ENCODE data around the gene PLAA. TPM values are rescaled to one million over a fixed set of nuclear protein-coding genes. Genes with fewer than 3 reads are reported as not detected.
A peak's percentile ranks its signal among the peaks of the same experiment; 100 is the strongest.

PLAA gene
- total RNA-seq, 1 experiment from 2014 or later = 41.2 TPM

DNA sequence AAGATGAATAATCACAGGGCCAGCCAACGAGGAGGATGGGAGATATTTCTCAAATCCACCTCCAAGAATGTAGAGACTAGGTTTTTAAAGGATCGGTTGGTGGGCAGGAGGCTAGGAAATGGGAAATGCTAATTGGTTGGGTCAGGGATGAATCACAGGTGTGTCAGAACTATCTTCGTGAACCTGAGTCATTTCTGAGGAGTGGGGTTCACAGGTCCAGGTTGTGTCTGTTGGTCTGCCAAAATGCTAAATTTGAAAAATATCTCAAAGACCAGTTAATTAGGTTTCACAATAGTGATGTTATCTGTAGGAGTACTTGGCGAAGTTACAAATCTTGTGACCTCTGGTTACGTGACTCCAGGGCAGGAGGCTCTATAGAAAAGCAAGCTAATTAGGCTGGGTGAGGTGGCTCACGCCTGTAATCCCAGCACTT, 2.6 kb upstream of the PLAA start:
- Histone ChIP-seq H3K9me2 (ENCODE audit: insufficient read depth) (no peaks in the 10 kb centered on the region), H3K27ac (ENCODE audit: low read depth, low read length) (peak overlapping the region; percentile 11; the same call in 1 of the 2 replicates), H3K4me3 (replicated peaks in 1 of 2; ENCODE audit: low read depth in 1 of 2, low read length in 2 of 2) (peak overlapping the region; percentile 6 to 9; a peak in 3 of 4 replicates), H3K27me3 (ENCODE audit: insufficient read depth, low read length) (no peaks in the 10 kb centered on the region), H3K9ac (ENCODE audit: low read length) (peak overlapping the region; percentile 11), H3K9me3 (ENCODE audit: control insufficient read depth in 1 of 2, insufficient read depth in 1 of 2, low read depth in 1 of 2, low read length in 2 of 2) (no peaks in the 10 kb centered on the region), H3K4me2 (ENCODE audit: low read length) (peak overlapping the region; percentile 65), H4K20me1 (ENCODE audit: insufficient read depth) (no peaks in the 10 kb centered on the region), H3K36me3 (ENCODE audit: control insufficient read depth in 1 of 2, insufficient read depth in 2 of 2, low read length in 2 of 2) (no peaks in the 10 kb centered on the region; a peak in 1 of 4 replicates), H3K4me1 (ENCODE audit: control insufficient read depth in 1 of 2, insufficient read depth in 2 of 2, low read length in 2 of 2) (peaks cover 15 to 39% of the 10 kb centered on the region in 2 experiments; a peak in 3 of 4 replicates), H3K79me2 (ENCODE audit: insufficient read depth, low read length) (peaks cover 23% of the 10 kb centered on the region), H2AFZ (ENCODE audit: low read depth, low read length, poor library complexity, severe bottlenecking) (no peak overlapping the region)
- BruUV-seq (replicated peaks) = no TSS peak
- peak; percentile 64 for DNase-seq (ENCODE audit: low read depth, low spot score)
- ATAC-seq = peak; percentile 26; the same call in 1 of the 2 replicates
- intact Hi-C loops (cut with micrococcal nuclease) = no loop called here
- RAD21 ChIA-PET (ENCODE audit: low non-redundant PET in 1 of 2, low total read pairs in 2 of 2, uncharacterized antibody in 2 of 2, unreplicated experiment in 2 of 2) = no interaction called here
- POLR2A ChIA-PET = no interaction called here
- CTCF ChIA-PET = no interaction called here
- TF ChIP-seq CEBPB (IDR thresholded peaks at IDR 0.05; ENCODE audit: low read depth) = peak; percentile 60
- TF ChIP-seq SRF (IDR thresholded peaks at IDR 0.05; ENCODE audit: low read depth) = no peak
- peak; percentile 32; the same call in 1 of the 2 replicates for TF ChIP-seq SIN3A (IDR thresholded peaks at IDR 0.05; ENCODE audit: low read depth)
- TF ChIP-seq SP1 (IDR thresholded peaks at IDR 0.05; ENCODE audit: low read depth) = peak; percentile 43
- TF ChIP-seq, protein P1, sequence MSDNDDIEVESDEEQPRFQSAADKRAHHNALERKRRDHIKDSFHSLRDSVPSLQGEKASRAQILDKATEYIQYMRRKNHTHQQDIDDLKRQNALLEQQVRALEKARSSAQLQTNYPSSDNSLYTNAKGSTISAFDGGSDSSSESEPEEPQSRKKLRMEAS (IDR thresholded peaks at IDR 0.05) = no peak
- no peak for TF ChIP-seq ZFX (IDR thresholded peaks at IDR 0.05)
- TF ChIP-seq EZH2phosphoT487 (IDR thresholded peaks at IDR 0.05; ENCODE audit: borderline replicate concordance) = no peak
- no peak for TF ChIP-seq POLR2A (IDR thresholded peaks at IDR 0.05; ENCODE audit: borderline replicate concordance, extremely low read depth, insufficient read depth, insufficient read length)
- no peak for TF ChIP-seq YY1 (IDR thresholded peaks at IDR 0.05; ENCODE audit: extremely low read depth, insufficient replicate concordance, low read depth, low read length)
- TF ChIP-seq FOSL1 (IDR thresholded peaks at IDR 0.05; ENCODE audit: low read depth) = peak; percentile 75
- TF ChIP-seq, protein P2, sequence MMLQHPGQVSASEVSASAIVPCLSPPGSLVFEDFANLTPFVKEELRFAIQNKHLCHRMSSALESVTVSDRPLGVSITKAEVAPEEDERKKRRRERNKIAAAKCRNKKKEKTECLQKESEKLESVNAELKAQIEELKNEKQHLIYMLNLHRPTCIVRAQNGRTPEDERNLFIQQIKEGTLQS (IDR thresholded peaks at IDR 0.05) = no peak
- TF ChIP-seq EZH2 (IDR thresholded peaks at IDR 0.05) = no peak
- TF ChIP-seq, protein P3, sequence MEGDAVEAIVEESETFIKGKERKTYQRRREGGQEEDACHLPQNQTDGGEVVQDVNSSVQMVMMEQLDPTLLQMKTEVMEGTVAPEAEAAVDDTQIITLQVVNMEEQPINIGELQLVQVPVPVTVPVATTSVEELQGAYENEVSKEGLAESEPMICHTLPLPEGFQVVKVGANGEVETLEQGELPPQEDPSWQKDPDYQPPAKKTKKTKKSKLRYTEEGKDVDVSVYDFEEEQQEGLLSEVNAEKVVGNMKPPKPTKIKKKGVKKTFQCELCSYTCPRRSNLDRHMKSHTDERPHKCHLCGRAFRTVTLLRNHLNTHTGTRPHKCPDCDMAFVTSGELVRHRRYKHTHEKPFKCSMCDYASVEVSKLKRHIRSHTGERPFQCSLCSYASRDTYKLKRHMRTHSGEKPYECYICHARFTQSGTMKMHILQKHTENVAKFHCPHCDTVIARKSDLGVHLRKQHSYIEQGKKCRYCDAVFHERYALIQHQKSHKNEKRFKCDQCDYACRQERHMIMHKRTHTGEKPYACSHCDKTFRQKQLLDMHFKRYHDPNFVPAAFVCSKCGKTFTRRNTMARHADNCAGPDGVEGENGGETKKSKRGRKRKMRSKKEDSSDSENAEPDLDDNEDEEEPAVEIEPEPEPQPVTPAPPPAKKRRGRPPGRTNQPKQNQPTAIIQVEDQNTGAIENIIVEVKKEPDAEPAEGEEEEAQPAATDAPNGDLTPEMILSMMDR (IDR thresholded peaks at IDR 0.05 in 2 of 3, conservative IDR thresholded peaks at IDR 0.05 in 1 of 3; ENCODE audit: borderline replicate concordance in 1 of 3, insufficient read depth in 1 of 3, low read depth in 2 of 3, low read length in 2 of 3) = no peak
- TF ChIP-seq JUND (IDR thresholded peaks at IDR 0.05) = peak; percentile 43
- TF ChIP-seq ELF1 (IDR thresholded peaks at IDR 0.05; ENCODE audit: borderline replicate concordance, low read depth) = no peak
- TF ChIP-seq, protein P4, sequence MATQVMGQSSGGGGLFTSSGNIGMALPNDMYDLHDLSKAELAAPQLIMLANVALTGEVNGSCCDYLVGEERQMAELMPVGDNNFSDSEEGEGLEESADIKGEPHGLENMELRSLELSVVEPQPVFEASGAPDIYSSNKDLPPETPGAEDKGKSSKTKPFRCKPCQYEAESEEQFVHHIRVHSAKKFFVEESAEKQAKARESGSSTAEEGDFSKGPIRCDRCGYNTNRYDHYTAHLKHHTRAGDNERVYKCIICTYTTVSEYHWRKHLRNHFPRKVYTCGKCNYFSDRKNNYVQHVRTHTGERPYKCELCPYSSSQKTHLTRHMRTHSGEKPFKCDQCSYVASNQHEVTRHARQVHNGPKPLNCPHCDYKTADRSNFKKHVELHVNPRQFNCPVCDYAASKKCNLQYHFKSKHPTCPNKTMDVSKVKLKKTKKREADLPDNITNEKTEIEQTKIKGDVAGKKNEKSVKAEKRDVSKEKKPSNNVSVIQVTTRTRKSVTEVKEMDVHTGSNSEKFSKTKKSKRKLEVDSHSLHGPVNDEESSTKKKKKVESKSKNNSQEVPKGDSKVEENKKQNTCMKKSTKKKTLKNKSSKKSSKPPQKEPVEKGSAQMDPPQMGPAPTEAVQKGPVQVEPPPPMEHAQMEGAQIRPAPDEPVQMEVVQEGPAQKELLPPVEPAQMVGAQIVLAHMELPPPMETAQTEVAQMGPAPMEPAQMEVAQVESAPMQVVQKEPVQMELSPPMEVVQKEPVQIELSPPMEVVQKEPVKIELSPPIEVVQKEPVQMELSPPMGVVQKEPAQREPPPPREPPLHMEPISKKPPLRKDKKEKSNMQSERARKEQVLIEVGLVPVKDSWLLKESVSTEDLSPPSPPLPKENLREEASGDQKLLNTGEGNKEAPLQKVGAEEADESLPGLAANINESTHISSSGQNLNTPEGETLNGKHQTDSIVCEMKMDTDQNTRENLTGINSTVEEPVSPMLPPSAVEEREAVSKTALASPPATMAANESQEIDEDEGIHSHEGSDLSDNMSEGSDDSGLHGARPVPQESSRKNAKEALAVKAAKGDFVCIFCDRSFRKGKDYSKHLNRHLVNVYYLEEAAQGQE (IDR thresholded peaks at IDR 0.05; ENCODE audit: low read depth) = no peak
- TF ChIP-seq RAD21 (IDR thresholded peaks at IDR 0.05; ENCODE audit: low read depth) = no peak
- peak; percentile 33; the same call in 1 of the 2 replicates for TF ChIP-seq POLR2AphosphoS5 (IDR thresholded peaks at IDR 0.05; ENCODE audit: low read depth, low read length)
- no peak for TF ChIP-seq EGR1 (IDR thresholded peaks at IDR 0.05; ENCODE audit: low read depth)
- TF ChIP-seq TCF7L2 (IDR thresholded peaks at IDR 0.05; ENCODE audit: borderline replicate concordance, extremely low read depth, insufficient read depth, insufficient read length) = no peak
- TF ChIP-seq, protein P5, sequence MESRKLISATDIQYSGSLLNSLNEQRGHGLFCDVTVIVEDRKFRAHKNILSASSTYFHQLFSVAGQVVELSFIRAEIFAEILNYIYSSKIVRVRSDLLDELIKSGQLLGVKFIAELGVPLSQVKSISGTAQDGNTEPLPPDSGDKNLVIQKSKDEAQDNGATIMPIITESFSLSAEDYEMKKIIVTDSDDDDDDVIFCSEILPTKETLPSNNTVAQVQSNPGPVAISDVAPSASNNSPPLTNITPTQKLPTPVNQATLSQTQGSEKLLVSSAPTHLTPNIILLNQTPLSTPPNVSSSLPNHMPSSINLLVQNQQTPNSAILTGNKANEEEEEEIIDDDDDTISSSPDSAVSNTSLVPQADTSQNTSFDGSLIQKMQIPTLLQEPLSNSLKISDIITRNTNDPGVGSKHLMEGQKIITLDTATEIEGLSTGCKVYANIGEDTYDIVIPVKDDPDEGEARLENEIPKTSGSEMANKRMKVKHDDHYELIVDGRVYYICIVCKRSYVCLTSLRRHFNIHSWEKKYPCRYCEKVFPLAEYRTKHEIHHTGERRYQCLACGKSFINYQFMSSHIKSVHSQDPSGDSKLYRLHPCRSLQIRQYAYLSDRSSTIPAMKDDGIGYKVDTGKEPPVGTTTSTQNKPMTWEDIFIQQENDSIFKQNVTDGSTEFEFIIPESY (IDR thresholded peaks at IDR 0.05; ENCODE audit: extremely low read depth, insufficient replicate concordance, low read length) = no peak
- TF ChIP-seq CBX3 (IDR thresholded peaks at IDR 0.05; ENCODE audit: low read depth) = no peak; the same call in 1 of the 2 replicates

All from HCT116 (cell line).